ENCODE measurements around the gene ITGA1. TPM values are rescaled to one million over a fixed set of nuclear protein-coding genes. Genes with fewer than 3 reads are reported as not detected.

Gene ITGA1
- total and polyA plus RNA-seq, 2 donors from 2014 or later = 13.3 to 65.6 TPM

GRCh38 chr5:52997424-52997823 lies 209.7 kb downstream of the ITGA1 start:
- Histone ChIP-seq H3K27me3 (ENCODE audit: control insufficient read depth, insufficient read depth, low read length) (no peaks in the 10 kb centered on the region), H3K27ac (ENCODE audit: low read depth in 2 of 2, low read length in 2 of 2) (peak overlapping the region; percentile 36 to 62), H3K9ac (ENCODE audit: low read length in 3 of 3) (no peak overlapping the region), H3K36me3 (ENCODE audit: control insufficient read depth in 2 of 3, insufficient read depth in 3 of 3, low read length in 3 of 3) (no peaks in the 10 kb centered on the region), H3K4me1 (ENCODE audit: control insufficient read depth in 2 of 3, insufficient read depth in 2 of 3, low read depth in 1 of 3, low read length in 3 of 3) (peaks cover 0 to 11% (median 4%) of the 10 kb centered on the region in 3 donors), H3K9me3 (ENCODE audit: control insufficient read depth in 2 of 3, insufficient read depth in 1 of 3, low read length in 3 of 3) (no peaks in the 10 kb centered on the region), H3K4me3 (ENCODE audit: low read length in 3 of 3) (peak overlapping the region in 2 of 3 donors; percentile 19 to 40)
- no peak for TF ChIP-seq CTCF (IDR thresholded peaks at IDR 0.05; ENCODE audit: borderline replicate concordance, extremely low read depth, insufficient read depth)
- intact Hi-C loops (cut with DNase I) = no loop called here
- DNase-seq (peak in 3 of 5 donors; percentile 22 to 67 (median 65)), FAIRE-seq (peak; percentile 37)

GRCh38 chr5:52998552-52999313 lies 211.0 kb downstream of the ITGA1 start:
- Histone ChIP-seq H3K36me3 (ENCODE audit: control insufficient read depth in 2 of 3, insufficient read depth in 3 of 3, low read length in 3 of 3) (no peaks in the 10 kb centered on the region), H3K9me3 (ENCODE audit: control insufficient read depth in 2 of 3, insufficient read depth in 1 of 3, low read length in 3 of 3) (no peaks in the 10 kb centered on the region), H3K9ac (ENCODE audit: low read length in 3 of 3) (no peak overlapping the region), H3K4me1 (ENCODE audit: control insufficient read depth in 2 of 3, insufficient read depth in 2 of 3, low read depth in 1 of 3, low read length in 3 of 3) (peaks cover 0 to 11% (median 4%) of the 10 kb centered on the region in 3 donors), H3K27ac (ENCODE audit: low read depth in 2 of 2, low read length in 2 of 2) (peak overlapping the region in 1 of 2 donors; percentile 49), H3K27me3 (ENCODE audit: control insufficient read depth, insufficient read depth, low read length) (no peaks in the 10 kb centered on the region), H3K4me3 (ENCODE audit: low read length in 3 of 3) (no peak overlapping the region)
- no peak for FAIRE-seq
- DNase-seq = no peak
- no peak for TF ChIP-seq CTCF (IDR thresholded peaks at IDR 0.05; ENCODE audit: borderline replicate concordance, extremely low read depth, insufficient read depth)
- intact Hi-C loops (cut with DNase I) = no loop called here

DNA sequence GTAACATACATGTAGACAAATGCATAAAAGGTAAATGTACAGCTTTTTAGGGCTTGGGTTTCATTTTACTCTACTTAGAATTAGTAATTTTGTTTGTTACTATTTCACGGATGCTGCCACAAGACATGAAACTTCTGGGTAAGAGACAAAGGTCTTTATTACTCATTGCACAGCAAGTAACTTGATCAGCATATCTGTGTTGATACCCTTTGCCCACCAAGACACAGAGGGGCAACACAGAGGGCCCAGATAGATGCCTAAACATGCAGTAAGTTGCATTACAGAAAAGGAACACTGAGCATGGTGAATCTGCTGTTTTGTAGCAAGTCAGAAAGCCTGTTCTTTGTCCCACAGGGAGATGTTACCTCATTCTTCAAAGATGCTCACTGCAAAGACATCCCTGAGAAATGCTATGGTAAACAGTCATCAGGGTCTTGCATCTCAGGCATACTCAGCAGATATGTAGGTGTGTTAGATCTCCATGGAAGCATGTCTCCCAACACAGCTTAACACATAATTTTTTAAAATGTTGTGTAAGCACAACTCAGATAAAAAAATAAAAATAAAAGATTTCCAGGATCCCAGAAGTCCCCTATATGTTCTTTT lies 211.7 kb downstream of the ITGA1 start:
- intact Hi-C loops (cut with DNase I) = no loop called here
- H3K4me1 ChIP-seq (ENCODE audit: control insufficient read depth in 2 of 3, insufficient read depth in 2 of 3, low read depth in 1 of 3, low read length in 3 of 3) = peaks cover 0 to 11% (median 4%) of the 10 kb centered on the region in 3 donors
- no peak for TF ChIP-seq CTCF (IDR thresholded peaks at IDR 0.05; ENCODE audit: borderline replicate concordance, extremely low read depth, insufficient read depth)
- no peak overlapping the region for H3K4me3 ChIP-seq (ENCODE audit: low read length in 3 of 3)
- H3K36me3 ChIP-seq (ENCODE audit: control insufficient read depth in 2 of 3, insufficient read depth in 3 of 3, low read length in 3 of 3) = no peaks in the 10 kb centered on the region
- DNase-seq (no peak), FAIRE-seq (no peak)
- H3K9me3 ChIP-seq (ENCODE audit: control insufficient read depth in 2 of 3, insufficient read depth in 1 of 3, low read length in 3 of 3) = no peaks in the 10 kb centered on the region
- H3K27ac ChIP-seq (ENCODE audit: low read depth in 2 of 2, low read length in 2 of 2) = no peak overlapping the region
- no peaks in the 10 kb centered on the region for H3K27me3 ChIP-seq (ENCODE audit: control insufficient read depth, insufficient read depth, low read length)
- H3K9ac ChIP-seq (ENCODE audit: low read length in 3 of 3) = no peak overlapping the region
